IMR-90 (cell line): ENCODE measurements around the gene MAP7. TPM values are rescaled to one million over a fixed set of nuclear protein-coding genes. Genes with fewer than 3 reads are reported as not detected.

Experiments
- ATAC-seq: fragments of 200-7000 bp; cut with Tn5 transposase; 2 replicates; pipeline ENCODE4 v1.9.1; 2020; ENCODE audit warnings: low read depth, mild to moderate bottlenecking, moderate library complexity
- BruUV-seq: library from RNA; stranded (reverse); fragments of 400-500 nt; replicated peaks from 2 replicates; lab custom pipeline; 2021; lab: Mats Ljungman, UMichigan
- CTCF ChIA-PET: fragments of 300-600 bp; formaldehyde crosslinking; extraction: SDS; loops from one replicate; lab custom pipeline; 2021; ENCODE audit warnings: antibody characterized with exemption; lab: Yijun Ruan, JAX
- POLR2A ChIA-PET: fragments of 300-600 bp; sonication (Branson Sonifier 250); formaldehyde crosslinking; loops from one replicate; lab custom pipeline; 2022; ENCODE audit warnings: antibody characterized with exemption; ENCODE audit not compliant: unreplicated experiment; lab: Charles Lee
- DNase-seq: peaks from one replicate; pipeline ENCODE4 v3.0.0; 2013
- H2AFZ ChIP-seq: replicated peaks from 2 replicates; pipeline ENCODE3; 2013; ENCODE audit warnings: low read length, mild to moderate bottlenecking; ENCODE audit not compliant: poor library complexity
- H2AK5ac ChIP-seq: 2 replicates; pipeline ENCODE4 v1.6.1; 2013; ENCODE audit warnings: low read depth, low read length, inconsistent platforms
- H2AK9ac ChIP-seq: replicated peaks from 2 replicates; pipeline ENCODE3; 2013; ENCODE audit warnings: mild to moderate bottlenecking, low read depth, low read length, moderate library complexity; ENCODE audit not compliant: poor library complexity
- H2BK120ac ChIP-seq: 2 replicates; pipeline ENCODE4 v1.6.1; 2013; ENCODE audit warnings: low read depth, low read length, inconsistent platforms
- H2BK15ac ChIP-seq: 3 replicates; pipeline ENCODE4 v1.6.1; 2013; ENCODE audit warnings: low read depth, low read length, inconsistent platforms
- H2BK20ac ChIP-seq: 2 replicates; pipeline ENCODE4 v1.6.1; 2013; ENCODE audit warnings: low read depth, mild to moderate bottlenecking, inconsistent platforms, low read length, moderate library complexity
- H2BK5ac ChIP-seq: 2 replicates; pipeline ENCODE4 v1.6.1; 2013; ENCODE audit warnings: mild to moderate bottlenecking, low read depth, low read length, inconsistent platforms; ENCODE audit not compliant: poor library complexity, severe bottlenecking
- H3K14ac ChIP-seq: replicated peaks from 2 replicates; pipeline ENCODE4 v1.6.1; 2013; ENCODE audit warnings: low read depth, low read length, inconsistent platforms
- H3K18ac ChIP-seq: 2 replicates; pipeline ENCODE4 v1.6.1; 2013; ENCODE audit warnings: low read depth, low read length, control low read depth
- H3K23ac ChIP-seq: 2 replicates; pipeline ENCODE4 v1.6.1; 2013; ENCODE audit warnings: low read depth, low read length, inconsistent platforms
- H3K27ac ChIP-seq: 2 replicates; pipeline ENCODE4 v1.5.1; 2013; ENCODE audit warnings: mild to moderate bottlenecking, control low read depth, low read length; ENCODE audit not compliant: insufficient read depth
- H3K27me3 ChIP-seq: 2 replicates; pipeline ENCODE4 v1.6.1; 2013; ENCODE audit warnings: low read length; ENCODE audit not compliant: control insufficient read depth, insufficient read depth
- H3K36me3 ChIP-seq: 2 replicates; pipeline ENCODE4 v1.6.1; 2013; ENCODE audit warnings: low read length, mixed read lengths; ENCODE audit not compliant: control insufficient read depth, insufficient read depth
- H3K4ac ChIP-seq: 2 replicates; pipeline ENCODE4 v1.6.1; 2013; ENCODE audit warnings: low read depth, low read length, inconsistent platforms
- H3K4me1 ChIP-seq: 2 replicates; pipeline ENCODE4 v1.6.1; 2013; ENCODE audit warnings: low read length, mixed read lengths; ENCODE audit not compliant: control insufficient read depth, insufficient read depth
- H3K4me2 ChIP-seq: 2 replicates; pipeline ENCODE4 v1.6.1; 2013; ENCODE audit warnings: low read depth, mild to moderate bottlenecking, control low read depth, low read length, moderate library complexity
- H3K4me3 ChIP-seq: 2 replicates; pipeline ENCODE4 v1.5.1; 2013; ENCODE audit warnings: low read depth, mild to moderate bottlenecking, control low read depth, low read length, moderate library complexity; ENCODE audit not compliant: insufficient read depth
- H3K56ac ChIP-seq: 2 replicates; pipeline ENCODE4 v1.6.1; 2013; ENCODE audit warnings: low read length, inconsistent platforms; ENCODE audit not compliant: insufficient read depth; ENCODE audit errors: extremely low read depth
- H3K79me1 ChIP-seq, 2 experiments: 2 replicates each; pipeline ENCODE4 v1.6.1; 2013; ENCODE audit warnings: low read length in 2 of 2, inconsistent platforms in 1 of 2, low read depth in 1 of 2
- H3K9ac ChIP-seq: 2 replicates; pipeline ENCODE4 v1.6.1; 2013; ENCODE audit warnings: low read depth, low read length, control low read depth
- H3K9me1 ChIP-seq: 2 replicates; pipeline ENCODE4 v1.6.1; 2013; ENCODE audit warnings: low read length, inconsistent platforms; ENCODE audit not compliant: insufficient read depth
- H3K9me3 ChIP-seq: 2 replicates; pipeline ENCODE4 v1.6.1; 2013; ENCODE audit warnings: low read length; ENCODE audit not compliant: control insufficient read depth, insufficient read depth
- H4K20me1 ChIP-seq: 2 replicates; pipeline ENCODE4 v1.6.1; 2013; ENCODE audit warnings: low read length, inconsistent platforms; ENCODE audit not compliant: insufficient read depth
- H4K5ac ChIP-seq: 2 replicates; pipeline ENCODE4 v1.6.1; 2013; ENCODE audit warnings: mild to moderate bottlenecking, low read depth, low read length, control low read depth
- H4K8ac ChIP-seq, 2 experiments: 2 replicates each; pipeline ENCODE4 v1.6.1; 2013; ENCODE audit warnings: low read depth in 2 of 2, low read length in 2 of 2, control low read depth in 1 of 2, inconsistent platforms in 1 of 2
- H4K91ac ChIP-seq: 2 replicates; pipeline ENCODE4 v1.6.1; 2013; ENCODE audit warnings: low read depth, low read length, inconsistent platforms; ENCODE audit not compliant: insufficient read depth
- BHLHE40 ChIP-seq: fragments of 150-350 bp; IDR thresholded peaks from 2 replicates; pipeline ENCODE4 v1.6.1; 2016; ENCODE audit warnings: mild to moderate bottlenecking, low read depth, low read length
- CHD1 ChIP-seq: IDR thresholded peaks from 2 replicates; pipeline ENCODE4 v1.6.1; 2012; ENCODE audit warnings: low read depth, low read length, improper control_type of control experiment
- FOS ChIP-seq: fragments of 150-350 bp; IDR thresholded peaks from 2 replicates; pipeline ENCODE4 v1.6.1; 2016; ENCODE audit warnings: low read depth, low read length
- MAFK ChIP-seq: IDR thresholded peaks from 2 replicates; pipeline ENCODE4 v1.6.1; 2012; ENCODE audit warnings: low read depth, low read length, improper control_type of control experiment
- MXI1 ChIP-seq: IDR thresholded peaks from 2 replicates; pipeline ENCODE4 v1.6.1; 2012; ENCODE audit warnings: low read depth, mild to moderate bottlenecking, low read length, moderate library complexity, borderline replicate concordance
- NFE2L2 ChIP-seq: fragments of 150-350 bp; IDR thresholded peaks from 2 replicates; pipeline ENCODE4 v1.6.1; 2016; ENCODE audit warnings: low read depth, mild to moderate bottlenecking, low read length
- POLR2A ChIP-seq: IDR thresholded peaks from 2 replicates; pipeline ENCODE4 v1.6.1; 2012; ENCODE audit warnings: mild to moderate bottlenecking, low read depth, low read length
- RAD21 ChIP-seq: IDR thresholded peaks from 2 replicates; pipeline ENCODE4 v1.6.1; 2012; ENCODE audit warnings: low read length, improper control_type of control experiment
- RCOR1 ChIP-seq: IDR thresholded peaks from 2 replicates; pipeline ENCODE4 v1.6.1; 2012; ENCODE audit warnings: mild to moderate bottlenecking, low read length, improper control_type of control experiment; ENCODE audit not compliant: insufficient replicate concordance
- SMC3 ChIP-seq: fragments of 150-350 bp; IDR thresholded peaks from 2 replicates; pipeline ENCODE4 v1.6.1; 2016; ENCODE audit warnings: low read depth, mild to moderate bottlenecking, antibody characterized with exemption, low read length, moderate library complexity
- USF2 ChIP-seq: fragments of 150-350 bp; IDR thresholded peaks from 2 replicates; pipeline ENCODE4 v1.6.1; 2017; ENCODE audit warnings: mild to moderate bottlenecking, antibody characterized with exemption, low read length, low read depth
- WGBS, 2 experiments: methylation state at CpG; one replicate each; pipeline versions ENCODE4 v1.1.5 to v1.1.7; 2013; ENCODE audit warnings: missing lambda C conversion rate in 2 of 2; ENCODE audit not compliant: insufficient read length in 1 of 2; ENCODE audit errors: extremely low coverage in 2 of 2; 5-methylcytosine and 5-hydroxymethylcytosine counted together
- dilution Hi-C: fragments of 300-500 bp; cut with HindIII; formaldehyde crosslinking; loops from one replicate; pipeline ENCODE4 v1.14.3; 2018; ENCODE audit warnings: low sequenced_read_pairs; ENCODE audit not compliant: unreplicated experiment
- in situ Hi-C: fragments of 300-500 bp; cut with MboI; formaldehyde crosslinking; loops from 3 replicates; pipeline ENCODE4 v1.14.3; 2019; ENCODE audit warnings: low sequenced_read_pairs, inconsistent platforms, mixed read lengths
- intact Hi-C: fragments of 100-400 bp; cut with micrococcal nuclease; formaldehyde crosslinking; loops from 2 replicates; pipeline ENCODE4 v1.10.0; 2022
- polyA plus RNA-seq, 3 experiments: library from polyadenylated mRNA; depleted of rRNA; stranded (reverse); fragments of >200 nt; gene quantifications; 2 replicates each; pipeline ENCODE4 v1.2.3, GENCODE V29; 2012; ENCODE audit warnings: low replicate concordance in 1 of 3
- total RNA-seq: library from RNA; depleted of rRNA; stranded (reverse); fragments of >200 nt; gene quantifications from 2 replicates; pipeline ENCODE4 v1.2.3, GENCODE V29; 2012
- TF ChIP-seq, protein P1 (sequence below): fragments of 150-350 bp; IDR thresholded peaks from 2 replicates; pipeline ENCODE4 v1.6.1; 2016; ENCODE audit warnings: low read depth, mild to moderate bottlenecking, low read length, moderate library complexity, borderline replicate concordance
- TF ChIP-seq, protein P2 (sequence below): conservative IDR thresholded peaks from 2 replicates; pipeline ENCODE4 v1.5.1; 2012; ENCODE audit warnings: mild to moderate bottlenecking, low read depth, low read length, improper control_type of control experiment

The MAP7 gene
- total and polyA plus RNA-seq, 2 of the 4 experiments (the other 2 are of a cell fraction), result 0.19 to 0.36 TPM

DNA sequence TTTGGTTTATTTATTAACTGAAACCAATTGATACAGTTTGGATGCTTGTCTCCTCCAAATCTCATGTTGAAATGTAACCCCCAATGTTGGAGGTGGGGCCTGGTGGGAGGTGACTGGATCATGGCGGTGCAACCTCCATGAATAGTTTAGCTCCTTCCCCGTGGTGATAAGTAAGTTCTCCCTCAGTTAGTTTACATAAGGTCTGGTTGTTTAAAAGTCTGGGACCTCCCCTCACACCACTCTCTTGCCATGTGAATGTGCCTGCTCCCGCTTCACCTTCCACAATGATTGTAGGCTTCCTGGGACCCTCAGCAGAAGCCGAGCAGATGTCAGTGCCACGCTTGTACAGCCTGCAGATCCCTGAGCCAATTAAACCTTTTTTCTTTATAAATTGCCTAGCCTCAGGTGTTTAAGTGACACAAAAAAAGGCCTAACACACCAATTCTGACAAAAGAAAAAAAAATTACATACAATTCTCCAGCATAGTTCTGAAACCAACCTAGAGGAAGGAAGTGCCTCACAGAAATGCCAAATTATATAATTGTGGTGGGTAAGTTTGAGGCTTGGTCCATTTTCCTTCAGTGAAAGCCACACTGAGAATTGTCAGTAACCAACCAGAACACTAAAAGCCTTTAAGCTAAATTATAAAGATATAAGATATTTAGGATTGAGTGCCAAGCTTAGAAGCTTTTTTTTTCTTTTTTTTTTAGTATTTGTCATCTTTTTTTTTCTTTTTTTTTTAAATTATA is 15.0 kb downstream of the MAP7 start (continued):
- TF ChIP-seq SMC3, result no peak
- TF ChIP-seq FOS, result no peak
- no peak for TF ChIP-seq NFE2L2
- no peak for TF ChIP-seq RAD21

DNA sequence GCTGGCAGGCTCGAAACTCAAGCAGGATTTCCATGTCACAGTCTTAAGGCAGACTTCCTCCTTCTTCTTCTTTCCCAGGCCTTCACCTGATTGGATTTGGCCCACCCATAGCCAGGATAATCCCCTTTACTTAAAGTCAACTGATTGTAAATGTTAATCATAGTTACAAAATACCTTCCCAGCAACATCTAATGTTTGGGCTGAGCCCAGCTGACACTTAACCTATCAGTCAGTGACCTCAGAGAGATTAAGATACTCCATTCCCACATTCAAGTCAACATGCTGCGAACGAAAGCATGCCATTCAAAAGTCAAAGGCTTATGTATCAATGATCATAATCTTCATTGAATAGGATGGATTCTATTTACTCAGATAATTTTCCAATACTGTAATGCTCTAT is 16.0 kb downstream of the MAP7 start:
- POLR2A ChIA-PET, result no interaction called here
- Histone ChIP-seq H3K4me2 (no peak overlapping the region), H2BK120ac (no peak overlapping the region), H4K91ac (no peak overlapping the region), H3K4ac (no peak overlapping the region), H4K8ac (no peak overlapping the region), H3K9ac (no peak overlapping the region), H2BK15ac (no peak overlapping the region), H3K9me1 (no peaks in the 10 kb centered on the region), H3K23ac (no peak overlapping the region), H3K36me3 (no peaks in the 10 kb centered on the region), H2BK20ac (no peak overlapping the region), H3K56ac (no peak overlapping the region), H3K4me1 (no peaks in the 10 kb centered on the region), H4K20me1 (no peaks in the 10 kb centered on the region), H2AK5ac (no peak overlapping the region), H3K27ac (no peak overlapping the region), H3K27me3 (peaks cover 19% of the 10 kb centered on the region), H3K9me3 (no peaks in the 10 kb centered on the region), H3K4me3 (no peak overlapping the region), H2AFZ (no peak overlapping the region), H2BK5ac (no peak overlapping the region), H2AK9ac (no peak overlapping the region), H4K5ac (no peak overlapping the region), H3K18ac (no peak overlapping the region), H3K14ac (no peak overlapping the region), H3K79me1 (no peaks in the 10 kb centered on the region)
- no peak for DNase-seq
- in situ Hi-C loops (loop anchor here (25.0 kb wide), 1 partner anchor 1072 kb away; no protein-coding TSS in a partner anchor), intact Hi-C loops (no loop called here), dilution Hi-C loops (no loop called here)
- CTCF ChIA-PET, result interaction anchor here (2.0 kb wide), 1 partner anchor 13 kb away, joined by 7 read pairs; no protein-coding TSS in a partner anchor
- BruUV-seq, result no TSS peak
- no peak for ATAC-seq
- no CpG with 5 or more reads among the region's 3 CpGs for WGBS, 2 experiments
- no peak for TF ChIP-seq MXI1
- no peak for TF ChIP-seq NFE2L2
- TF ChIP-seq USF2, result no peak
- TF ChIP-seq, protein P1, sequence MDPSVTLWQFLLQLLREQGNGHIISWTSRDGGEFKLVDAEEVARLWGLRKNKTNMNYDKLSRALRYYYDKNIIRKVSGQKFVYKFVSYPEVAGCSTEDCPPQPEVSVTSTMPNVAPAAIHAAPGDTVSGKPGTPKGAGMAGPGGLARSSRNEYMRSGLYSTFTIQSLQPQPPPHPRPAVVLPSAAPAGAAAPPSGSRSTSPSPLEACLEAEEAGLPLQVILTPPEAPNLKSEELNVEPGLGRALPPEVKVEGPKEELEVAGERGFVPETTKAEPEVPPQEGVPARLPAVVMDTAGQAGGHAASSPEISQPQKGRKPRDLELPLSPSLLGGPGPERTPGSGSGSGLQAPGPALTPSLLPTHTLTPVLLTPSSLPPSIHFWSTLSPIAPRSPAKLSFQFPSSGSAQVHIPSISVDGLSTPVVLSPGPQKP, result no peak
- TF ChIP-seq POLR2A, result no peak
- TF ChIP-seq MAFK, result no peak
- TF ChIP-seq FOS, result no peak
- no peak for TF ChIP-seq BHLHE40
- no peak for TF ChIP-seq CHD1
- TF ChIP-seq, protein P2, sequence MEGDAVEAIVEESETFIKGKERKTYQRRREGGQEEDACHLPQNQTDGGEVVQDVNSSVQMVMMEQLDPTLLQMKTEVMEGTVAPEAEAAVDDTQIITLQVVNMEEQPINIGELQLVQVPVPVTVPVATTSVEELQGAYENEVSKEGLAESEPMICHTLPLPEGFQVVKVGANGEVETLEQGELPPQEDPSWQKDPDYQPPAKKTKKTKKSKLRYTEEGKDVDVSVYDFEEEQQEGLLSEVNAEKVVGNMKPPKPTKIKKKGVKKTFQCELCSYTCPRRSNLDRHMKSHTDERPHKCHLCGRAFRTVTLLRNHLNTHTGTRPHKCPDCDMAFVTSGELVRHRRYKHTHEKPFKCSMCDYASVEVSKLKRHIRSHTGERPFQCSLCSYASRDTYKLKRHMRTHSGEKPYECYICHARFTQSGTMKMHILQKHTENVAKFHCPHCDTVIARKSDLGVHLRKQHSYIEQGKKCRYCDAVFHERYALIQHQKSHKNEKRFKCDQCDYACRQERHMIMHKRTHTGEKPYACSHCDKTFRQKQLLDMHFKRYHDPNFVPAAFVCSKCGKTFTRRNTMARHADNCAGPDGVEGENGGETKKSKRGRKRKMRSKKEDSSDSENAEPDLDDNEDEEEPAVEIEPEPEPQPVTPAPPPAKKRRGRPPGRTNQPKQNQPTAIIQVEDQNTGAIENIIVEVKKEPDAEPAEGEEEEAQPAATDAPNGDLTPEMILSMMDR, result no peak
- TF ChIP-seq RCOR1, result no peak
